DMS79 (cell line): ENCODE measurements around the gene JMJD8.

Experiments
- DNase-seq: peaks from one replicate; lab custom pipeline; 2025; lab: John Stamatoyannopoulos, UW

Gene JMJD8, protein sequence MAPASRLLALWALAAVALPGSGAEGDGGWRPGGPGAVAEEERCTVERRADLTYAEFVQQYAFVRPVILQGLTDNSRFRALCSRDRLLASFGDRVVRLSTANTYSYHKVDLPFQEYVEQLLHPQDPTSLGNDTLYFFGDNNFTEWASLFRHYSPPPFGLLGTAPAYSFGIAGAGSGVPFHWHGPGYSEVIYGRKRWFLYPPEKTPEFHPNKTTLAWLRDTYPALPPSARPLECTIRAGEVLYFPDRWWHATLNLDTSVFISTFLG

GRCh38 chr16:684071-684794, at the start of gene JMJD8:
Gene JMJD8 (minus strand): TSS chr16:684334. CDS start chr16:684319, 15 bp downstream.
- peak; percentile 88 for DNase-seq

- no peak for DNase-seq
These were observed 49.5 kb upstream of the JMJD8 start for GRCh38 chr16:733382-734207.

- no peak for DNase-seq
These were observed 48.8 kb upstream of the JMJD8 start for GRCh38 chr16:732936-733335.

DNA sequence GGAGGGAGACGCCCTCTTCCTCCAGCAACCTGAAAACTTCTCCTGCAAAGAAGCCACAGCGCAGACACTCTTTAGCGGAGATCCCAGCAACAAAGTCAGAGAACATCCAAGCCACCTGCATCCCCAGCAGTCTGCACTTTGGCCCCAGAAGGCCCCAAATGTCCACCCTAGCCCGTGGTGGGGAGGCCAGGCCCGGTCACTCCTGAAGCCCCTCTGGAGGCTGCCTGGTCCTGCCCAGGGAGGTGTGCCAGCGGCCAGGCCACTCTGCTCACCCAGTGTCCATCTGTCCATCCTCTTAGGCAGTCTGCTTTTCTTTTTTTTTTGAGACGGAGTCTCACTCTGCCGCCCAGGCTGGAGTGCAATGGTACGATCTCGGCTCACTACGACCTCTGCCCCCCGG, 48.2 kb upstream of the JMJD8 start:
- no peak for DNase-seq

- DNase-seq, result no peak
These were observed 46.8 kb upstream of the JMJD8 start for GRCh38 chr16:730666-731509.

DNA sequence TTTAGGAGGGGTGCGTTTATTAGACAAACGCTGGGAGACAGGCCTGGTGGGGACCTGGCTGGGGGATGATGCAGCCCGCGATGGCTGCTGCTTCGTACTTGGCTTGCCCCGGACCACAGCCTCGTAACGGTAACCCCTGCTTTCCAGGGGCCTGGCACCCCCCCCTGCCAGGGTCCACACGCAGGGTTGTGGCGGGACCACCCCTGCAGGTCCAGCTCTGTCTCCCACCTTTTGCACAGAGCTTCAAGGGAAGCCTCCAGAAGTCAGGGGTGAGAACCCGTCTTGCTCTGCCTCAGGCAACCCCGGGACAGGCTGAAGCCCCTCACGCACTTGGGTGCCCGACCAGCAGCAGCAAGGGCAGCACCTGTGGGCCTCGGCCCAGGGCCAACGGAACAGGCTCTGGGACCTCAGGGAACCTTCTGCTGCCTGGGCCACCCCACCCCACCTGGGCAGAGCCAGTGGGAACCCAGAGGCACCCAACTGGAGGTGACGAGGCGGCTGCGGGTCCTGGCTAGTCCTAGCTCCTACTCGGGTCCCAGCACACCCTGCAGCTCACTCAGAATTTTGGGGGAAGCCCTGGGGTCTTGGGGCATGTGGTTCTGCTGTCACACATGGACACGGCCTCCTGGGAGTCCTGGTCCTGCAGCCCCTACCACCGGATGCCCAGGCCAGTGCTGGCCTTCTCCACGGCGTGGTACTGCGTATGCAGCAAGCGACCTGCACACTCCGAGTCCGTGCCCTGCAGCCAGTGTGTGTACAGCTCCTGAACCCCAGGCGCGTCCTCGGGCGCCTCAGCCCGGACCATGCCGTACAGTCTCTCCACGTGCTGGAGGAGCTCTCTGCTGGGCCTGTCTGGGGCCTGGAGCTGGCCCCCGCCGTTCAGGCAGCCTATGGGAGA, 45.9 kb upstream of the JMJD8 start:
- DNase-seq, result no peak

DNA sequence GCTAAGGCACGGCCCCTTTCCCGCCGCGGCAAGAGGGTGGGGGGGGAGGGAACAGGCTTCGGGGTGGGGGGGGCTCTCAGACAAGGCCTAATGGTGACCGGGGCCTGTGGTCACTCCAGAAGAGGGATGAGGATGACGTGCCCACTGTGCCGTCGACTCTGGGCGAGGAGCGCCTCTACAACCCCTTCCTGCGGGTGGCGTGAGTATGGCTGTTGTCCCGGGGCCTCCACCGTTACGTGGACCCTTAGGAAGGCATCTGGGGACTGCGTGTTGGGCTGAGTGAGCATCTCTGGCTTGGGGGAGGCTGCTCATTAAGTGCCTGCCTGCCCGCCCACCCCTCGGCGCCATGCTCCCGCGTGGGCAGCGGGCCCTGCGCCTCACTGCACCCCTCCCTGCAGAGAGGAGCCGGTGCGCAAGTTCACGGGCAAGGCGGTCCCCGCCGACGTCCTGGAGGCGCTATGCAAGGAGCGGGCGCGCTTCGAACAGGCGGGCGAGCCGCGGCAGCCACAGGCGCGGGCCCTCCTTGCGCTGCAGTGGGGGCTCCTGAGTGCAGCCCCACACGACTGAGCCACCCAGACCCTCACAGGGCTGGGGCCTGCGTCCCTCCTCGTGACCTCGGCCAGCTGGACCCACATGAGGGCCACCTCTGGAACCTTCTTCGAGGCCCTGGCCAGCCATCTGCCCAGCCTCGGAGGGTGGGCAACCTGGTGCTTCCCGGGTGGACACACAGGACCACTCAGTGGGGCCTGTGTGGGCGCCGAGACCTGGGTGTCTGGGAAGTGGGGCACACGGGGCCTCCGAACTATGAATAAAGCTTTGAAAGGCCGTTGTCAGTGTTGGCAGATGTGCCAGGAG, 45.0 kb upstream of the JMJD8 start:
- DNase-seq, result no peak

DNA sequence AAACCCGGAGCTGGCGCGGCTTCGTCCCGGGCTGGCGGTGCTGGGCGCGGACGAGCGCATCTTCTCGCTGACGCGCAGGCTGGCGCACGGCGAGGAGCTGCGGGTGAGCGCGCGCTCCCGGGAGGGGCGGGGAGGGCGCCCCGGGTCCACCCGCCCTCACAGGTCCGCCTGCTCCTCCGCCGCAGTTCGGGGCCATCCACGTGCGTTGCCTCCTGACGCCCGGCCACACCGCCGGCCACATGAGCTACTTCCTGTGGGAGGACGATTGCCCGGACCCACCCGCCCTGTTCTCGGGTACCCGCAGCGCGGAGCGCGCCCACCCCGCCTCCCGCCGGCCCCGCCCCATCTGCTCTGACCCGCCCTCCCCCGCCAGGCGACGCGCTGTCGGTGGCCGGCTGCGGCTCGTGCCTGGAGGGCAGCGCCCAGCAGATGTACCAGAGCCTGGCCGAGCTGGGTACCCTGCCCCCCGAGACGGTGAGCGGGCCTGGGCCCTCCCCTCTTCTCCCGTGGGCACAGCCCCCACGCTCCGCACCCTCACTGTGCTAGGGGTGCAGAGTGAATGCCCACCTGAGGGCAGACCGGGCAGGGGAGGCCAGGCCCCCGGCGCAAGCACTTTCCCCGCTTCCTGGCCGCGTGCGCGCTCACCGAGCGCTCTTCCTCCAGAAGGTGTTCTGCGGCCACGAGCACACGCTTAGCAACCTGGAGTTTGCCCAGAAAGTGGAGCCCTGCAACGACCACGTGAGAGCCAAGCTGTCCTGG, 44.2 kb upstream of the JMJD8 start:
- no peak for DNase-seq

DNA sequence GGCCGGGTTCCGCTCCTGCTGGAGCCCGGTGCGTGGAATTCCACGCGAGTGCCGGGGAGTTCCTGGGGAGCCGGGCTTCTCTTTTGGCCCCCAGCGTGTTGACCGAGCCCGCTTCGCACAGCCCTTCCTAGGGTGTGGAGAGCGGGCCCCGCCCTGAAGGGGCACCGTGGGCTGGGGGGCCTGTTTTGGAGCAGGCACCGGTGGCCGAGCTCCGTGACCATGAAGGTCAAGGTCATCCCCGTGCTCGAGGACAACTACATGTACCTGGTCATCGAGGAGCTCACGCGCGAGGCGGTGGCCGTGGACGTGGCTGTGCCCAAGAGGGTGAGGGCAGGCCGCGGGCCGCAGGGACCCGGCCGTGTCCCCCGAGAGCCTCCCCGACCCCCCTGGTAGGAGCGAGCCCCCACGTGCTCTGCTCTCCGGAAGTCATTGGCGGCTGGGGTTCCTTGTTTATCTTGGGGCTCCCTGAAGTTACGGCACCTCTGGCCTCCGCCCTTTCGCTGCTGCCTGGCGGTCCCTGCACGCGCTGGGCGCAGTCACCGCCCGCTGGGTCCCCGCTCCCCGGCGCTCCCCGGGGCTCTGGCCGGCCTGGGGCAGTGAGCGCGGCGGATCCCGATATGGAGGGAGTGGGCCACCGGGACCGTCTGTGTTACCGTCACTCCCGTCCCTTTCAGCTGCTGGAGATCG, 43.3 kb upstream of the JMJD8 start:
- DNase-seq, result no peak

DNA sequence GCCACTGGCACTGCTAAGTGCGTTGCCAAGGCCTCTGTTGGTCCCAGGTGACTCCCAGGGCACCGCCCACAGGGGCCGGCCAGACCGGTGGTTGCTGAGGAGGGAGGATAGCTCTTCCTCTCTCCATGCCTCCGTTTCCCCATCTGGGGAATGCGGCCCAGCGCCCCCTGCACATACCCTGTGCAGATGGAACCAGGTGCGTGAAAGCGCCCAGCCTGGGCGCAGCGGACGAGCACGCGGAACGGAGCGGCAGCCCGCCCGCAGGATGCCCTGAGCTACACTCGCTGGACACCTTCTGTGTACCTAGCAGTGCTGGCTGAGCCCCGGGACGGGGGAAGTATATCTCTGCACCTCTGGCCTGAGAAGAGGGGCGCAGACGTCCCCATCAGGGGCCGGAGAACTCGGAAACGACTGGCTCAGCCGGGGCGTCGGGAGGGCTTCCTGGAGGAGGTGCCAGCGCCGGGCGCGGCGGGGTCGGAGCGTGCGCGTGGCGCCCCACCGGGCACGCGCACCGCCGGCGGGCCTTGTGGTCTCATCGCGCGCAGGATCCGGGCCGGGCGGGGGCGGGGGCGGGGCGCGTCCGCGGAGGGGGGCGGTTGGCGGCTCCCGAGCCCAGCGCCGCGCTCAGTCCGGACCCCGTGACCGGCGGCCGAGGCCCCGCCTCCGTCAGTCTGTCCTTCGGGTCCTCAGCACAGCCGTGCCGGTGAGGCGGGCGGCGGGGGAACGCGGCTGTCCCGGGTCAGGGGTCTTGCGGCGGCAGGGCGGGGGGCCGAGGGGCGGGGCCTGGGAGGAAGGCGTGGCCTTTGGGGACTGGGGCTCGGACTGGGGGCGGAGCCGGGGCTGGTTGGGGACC, 42.5 kb upstream of the JMJD8 start, which contains the start of the genes CCDC78 and HAGHL:
TSS of gene CCDC78 (minus strand) at position 6 of the 853 bp plus-strand sequence. CDS start 76 bp downstream, outside the sequence.
TSS of gene HAGHL (plus strand) at position 669 of the 853 bp plus-strand sequence. CDS start 404 bp downstream, outside the sequence.
- no peak for DNase-seq

DNA sequence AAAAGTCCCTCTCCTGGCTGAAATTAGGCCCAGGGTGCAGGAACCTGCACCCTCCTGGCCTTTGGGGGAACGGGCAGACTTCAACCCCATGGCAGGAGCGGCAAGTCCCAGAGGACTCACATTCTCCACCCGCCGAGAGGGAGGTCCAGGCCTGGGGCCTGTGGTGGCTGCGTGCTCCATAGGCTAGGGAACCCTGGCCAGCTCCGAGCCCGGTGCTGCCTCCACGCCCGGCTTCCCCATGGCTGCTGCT, 42.0 kb upstream of the JMJD8 start:
- DNase-seq, result no peak

DNA sequence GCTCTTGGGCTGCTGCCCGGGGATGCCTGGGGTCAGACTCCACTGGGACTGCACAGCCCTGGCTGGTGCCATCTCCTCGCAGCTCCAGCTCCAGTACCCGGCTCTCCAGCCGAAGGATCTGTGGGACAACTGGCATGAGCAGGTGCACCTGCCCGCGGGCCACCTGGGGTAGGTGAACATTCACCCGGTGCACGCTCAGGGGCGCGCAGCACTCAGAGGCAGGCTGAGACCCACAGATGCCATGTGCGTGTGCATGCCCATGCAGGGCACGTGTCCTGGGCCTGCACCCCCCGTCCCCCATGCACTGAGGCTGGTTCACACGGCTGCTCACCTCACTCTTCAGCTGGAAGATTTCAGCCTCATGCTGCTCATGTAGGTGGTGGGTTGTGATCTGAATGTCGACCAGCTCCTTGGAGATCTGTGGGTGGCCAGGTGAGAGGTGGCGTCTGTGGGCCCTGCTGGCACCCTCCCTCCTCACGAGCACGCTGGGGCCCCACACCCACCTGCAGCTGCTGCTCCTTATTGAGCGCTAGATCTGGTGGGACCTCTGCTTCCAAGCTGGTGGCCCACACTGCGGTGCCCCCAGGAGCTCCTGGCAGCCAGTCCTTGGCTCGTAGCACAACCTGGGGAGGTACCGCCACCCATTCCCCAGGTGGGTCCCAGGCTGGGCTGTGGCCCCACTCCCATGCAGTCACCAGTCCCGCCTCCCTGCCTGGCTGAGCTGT, 41.5 kb upstream of the JMJD8 start:
- no peak for DNase-seq

- DNase-seq, result no peak
These were observed 40.9 kb upstream of the JMJD8 start for GRCh38 chr16:725041-725376.

DNA sequence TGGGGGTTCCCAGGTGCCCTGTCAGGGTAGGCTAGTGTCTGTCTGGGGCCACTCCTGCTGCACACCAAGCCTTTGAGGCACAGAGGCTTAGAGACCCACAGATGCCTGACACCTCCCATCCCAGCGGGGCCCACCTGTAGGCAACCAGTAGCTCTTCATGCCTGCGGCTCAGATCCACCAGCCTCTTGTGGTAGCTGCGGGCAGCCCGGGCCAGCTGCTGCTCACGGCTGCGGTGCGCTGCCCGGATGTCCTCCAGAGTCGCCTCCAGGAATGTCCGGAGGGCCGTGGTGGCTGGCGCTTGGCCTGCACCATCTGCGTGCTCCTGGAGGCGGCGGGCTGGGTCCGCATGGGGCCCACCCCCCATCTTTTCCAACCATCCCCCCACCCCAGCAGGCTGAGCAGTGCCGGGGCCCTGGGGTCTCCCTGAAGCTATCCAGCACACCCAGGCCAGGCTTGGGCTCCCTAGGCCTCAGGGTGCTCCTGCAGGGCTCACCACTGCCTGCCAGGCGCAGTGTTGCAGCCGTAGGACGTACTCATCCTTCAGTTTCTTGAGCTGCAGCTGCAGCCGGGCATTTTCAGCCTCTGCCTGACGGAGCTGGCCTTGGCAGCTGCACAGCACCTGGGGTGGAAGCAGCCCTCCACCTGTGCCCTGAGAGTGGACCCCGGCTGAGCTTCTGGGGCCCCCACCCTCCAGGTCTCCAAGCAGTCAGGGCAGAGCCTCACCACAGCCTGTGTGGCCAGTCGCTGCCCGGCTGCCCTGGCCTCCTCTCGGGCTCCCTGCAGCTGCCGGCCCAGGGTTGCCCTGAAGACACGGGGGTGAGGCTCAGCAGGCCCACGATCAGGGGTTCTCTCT, 40.3 kb upstream of the JMJD8 start:
- DNase-seq, result no peak

- DNase-seq, result no peak
These were observed 39.6 kb upstream of the JMJD8 start for GRCh38 chr16:723695-724094.
